NCI-H1694 treated with DMSO at 0.1 percent for 48 hours (cell line): ENCODE data around the gene STX12.
"Not testable (repeated sequence)": the region's sequence is repeated elsewhere in the genome, so short reads cannot be mapped to it uniquely, and the experiment has no call there.

Experiments used
- DNase-seq: peaks from one replicate; lab custom pipeline; 2025; lab: John Stamatoyannopoulos, UW

The STX12 gene

DNA sequence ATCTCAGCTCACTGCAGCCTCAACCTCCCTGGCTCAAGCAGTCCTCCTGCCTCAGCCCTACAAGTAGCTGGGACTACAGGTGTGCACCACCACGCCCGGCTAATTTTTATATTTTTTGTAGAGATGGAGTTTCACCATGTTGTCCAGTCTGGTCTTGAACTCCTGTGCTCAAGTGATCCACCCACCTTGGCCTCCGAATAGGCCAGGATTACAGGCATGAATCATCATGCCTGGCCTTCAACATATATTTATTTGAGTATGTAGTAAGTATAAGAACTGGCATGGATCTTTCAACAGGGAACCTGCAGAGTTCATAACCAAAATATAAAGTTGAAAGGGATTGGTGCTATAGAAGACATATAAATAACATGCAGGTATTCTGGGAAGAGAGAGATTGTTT lies 2.3 kb downstream of the STX12 start:
- DNase-seq = not testable (repeated sequence)

DNA sequence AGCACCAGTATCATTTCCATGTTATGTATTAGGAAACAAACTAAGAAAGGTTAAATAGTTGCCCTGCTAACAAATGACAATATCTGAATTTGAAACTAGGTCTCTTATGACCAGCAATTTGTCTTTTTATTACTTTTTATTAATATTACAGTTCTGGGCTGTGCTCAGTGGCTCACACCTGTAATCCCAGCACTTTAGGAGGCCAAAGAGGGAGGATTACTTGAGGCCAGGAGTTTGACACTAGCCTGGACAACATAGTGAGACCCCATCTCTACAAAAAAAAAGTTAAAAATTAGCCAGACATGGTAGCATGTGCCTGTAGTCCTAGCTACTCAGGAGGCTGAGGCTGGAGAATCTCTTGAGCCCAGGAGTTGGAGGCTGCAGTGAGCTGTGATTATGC lies 3.3 kb downstream of the STX12 start:
- not testable (repeated sequence) for DNase-seq

GRCh38 chr1:27778056-27778455 lies 5.0 kb downstream of the STX12 start:
- DNase-seq = no peak

- no peak for DNase-seq
Observed at GRCh38 chr1:27779122-27779521, 6.1 kb downstream of the STX12 start.

- no peak for DNase-seq
Observed at GRCh38 chr1:27782950-27783349, 9.9 kb downstream of the STX12 start.

GRCh38 chr1:27784700-27785099 lies 11.7 kb downstream of the STX12 start:
- DNase-seq = no peak

GRCh38 chr1:27785781-27786455 lies 12.9 kb downstream of the STX12 start:
- DNase-seq = no peak

DNA sequence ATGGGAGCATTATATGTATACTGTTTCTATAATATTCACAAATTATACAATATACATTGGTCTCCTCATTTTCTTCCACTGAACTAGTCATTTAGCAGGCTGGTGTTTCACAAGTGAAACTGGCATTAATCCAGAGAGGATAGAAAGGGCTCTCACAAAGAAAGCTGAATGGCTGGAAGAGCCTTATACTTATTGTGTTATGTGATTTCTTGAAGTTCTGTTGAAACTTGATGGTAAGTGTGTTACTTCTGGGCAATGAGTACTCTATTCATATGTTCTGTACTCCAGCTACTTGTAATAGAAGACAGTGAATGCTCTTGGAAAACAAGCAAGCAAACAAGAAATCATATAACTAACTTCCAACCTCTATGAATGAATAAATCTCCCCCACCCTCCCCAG lies 14.9 kb downstream of the STX12 start:
- DNase-seq = no peak

- DNase-seq = no peak
Observed at GRCh38 chr1:27789540-27790041, 16.6 kb downstream of the STX12 start.

- not testable (repeated sequence) for DNase-seq
Observed at GRCh38 chr1:27790270-27790669, 17.3 kb downstream of the STX12 start.

DNA sequence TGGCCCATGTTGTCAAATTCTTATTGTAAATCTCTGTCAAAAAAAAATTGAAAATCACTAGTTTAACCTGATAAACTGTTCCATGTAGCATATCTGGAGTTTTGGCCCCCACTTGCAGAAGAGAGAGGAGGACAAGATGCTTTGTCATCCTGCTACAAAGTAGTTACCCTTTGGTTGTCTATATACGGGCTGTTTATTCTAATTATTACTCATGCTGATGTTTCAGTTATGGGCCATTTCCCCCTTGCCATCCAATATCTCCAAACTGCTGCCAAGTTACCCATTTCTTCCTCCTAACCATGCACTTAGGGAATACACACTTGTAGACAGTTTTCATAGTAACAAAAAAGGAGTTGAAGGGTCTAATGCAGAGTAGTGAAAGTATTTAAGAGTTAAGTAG lies 22.6 kb downstream of the STX12 start:
- DNase-seq = no peak

DNA sequence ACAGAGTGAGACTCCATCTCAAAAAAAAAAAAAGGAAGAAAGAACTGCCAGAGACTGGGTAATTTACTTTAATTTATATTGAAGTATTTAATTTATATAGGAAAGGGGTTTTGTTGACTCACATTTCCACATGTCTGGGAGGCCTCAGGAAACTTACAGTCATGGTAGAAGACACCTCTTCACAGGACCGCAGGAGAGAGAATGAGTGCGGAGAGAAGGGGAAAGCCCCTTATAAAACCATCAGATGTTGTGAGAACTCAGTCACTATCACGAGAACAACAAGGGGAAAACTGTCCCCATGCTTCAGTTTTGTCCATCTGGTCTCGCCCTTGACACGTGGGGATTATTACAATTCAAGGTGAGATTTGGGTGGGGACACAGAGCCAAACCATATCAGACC lies 31.8 kb downstream of the STX12 start:
- DNase-seq = no peak

DNA sequence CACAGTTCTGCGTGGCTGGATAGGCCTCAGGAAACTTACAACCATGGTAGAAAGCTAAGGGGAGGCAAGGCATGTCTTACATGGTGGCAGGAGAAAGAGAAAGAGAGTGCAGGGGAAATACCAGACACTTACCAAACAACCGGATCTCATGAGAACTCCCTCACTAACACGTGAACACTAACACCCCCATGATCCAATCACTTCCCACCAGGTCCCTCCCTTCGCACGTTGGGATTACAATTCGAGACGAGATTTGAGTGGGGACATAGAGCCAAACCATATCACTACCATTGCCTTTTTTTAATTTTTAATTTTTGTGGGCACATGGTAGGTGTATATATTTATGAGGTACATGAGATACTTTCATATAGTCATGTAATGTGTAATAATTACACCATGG lies 33.7 kb downstream of the STX12 start:
- no peak for DNase-seq

DNA sequence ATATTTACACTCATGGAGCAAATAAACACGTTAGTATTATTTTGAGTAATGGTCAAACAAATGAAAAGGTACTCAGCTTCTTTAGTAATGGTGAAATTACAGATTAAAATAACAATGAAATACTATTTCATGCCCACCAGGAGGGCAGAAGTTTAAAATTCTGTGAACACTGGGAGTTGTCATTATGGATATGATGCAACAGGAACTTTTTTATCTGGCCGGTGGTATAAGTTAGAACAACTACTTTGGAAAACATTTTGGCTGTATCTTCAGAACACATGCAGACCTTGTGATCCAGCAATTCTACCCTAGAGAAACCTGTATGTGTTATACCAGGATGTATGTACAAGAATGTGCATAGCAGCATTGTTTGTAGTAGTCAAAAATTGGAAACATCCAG lies 34.4 kb downstream of the STX12 start:
- no peak for DNase-seq

DNA sequence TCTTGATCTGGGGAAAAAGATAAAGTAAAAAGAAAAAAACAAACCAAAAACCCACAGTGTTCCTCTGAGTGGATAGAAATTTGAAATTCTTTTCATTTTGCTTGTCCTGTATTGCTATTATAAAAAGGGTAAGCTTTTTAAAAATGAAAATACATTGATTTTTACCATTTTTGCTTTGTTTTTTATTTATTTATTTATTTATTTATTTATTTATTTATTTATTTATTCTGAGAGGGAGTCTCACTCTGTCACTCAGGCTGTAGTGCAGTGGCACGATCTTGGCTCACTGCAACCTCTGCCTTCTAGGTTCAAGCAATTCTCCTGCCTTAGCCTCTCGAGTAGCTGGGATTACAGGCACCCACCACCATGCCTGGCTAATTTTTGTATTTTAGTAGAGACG lies 35.1 kb downstream of the STX12 start:
- not testable (repeated sequence) for DNase-seq

- DNase-seq = no peak
Observed at GRCh38 chr1:27809883-27810282, 36.9 kb downstream of the STX12 start.

- DNase-seq = no peak
Observed at GRCh38 chr1:27811741-27812500, 38.9 kb downstream of the STX12 start.

DNA sequence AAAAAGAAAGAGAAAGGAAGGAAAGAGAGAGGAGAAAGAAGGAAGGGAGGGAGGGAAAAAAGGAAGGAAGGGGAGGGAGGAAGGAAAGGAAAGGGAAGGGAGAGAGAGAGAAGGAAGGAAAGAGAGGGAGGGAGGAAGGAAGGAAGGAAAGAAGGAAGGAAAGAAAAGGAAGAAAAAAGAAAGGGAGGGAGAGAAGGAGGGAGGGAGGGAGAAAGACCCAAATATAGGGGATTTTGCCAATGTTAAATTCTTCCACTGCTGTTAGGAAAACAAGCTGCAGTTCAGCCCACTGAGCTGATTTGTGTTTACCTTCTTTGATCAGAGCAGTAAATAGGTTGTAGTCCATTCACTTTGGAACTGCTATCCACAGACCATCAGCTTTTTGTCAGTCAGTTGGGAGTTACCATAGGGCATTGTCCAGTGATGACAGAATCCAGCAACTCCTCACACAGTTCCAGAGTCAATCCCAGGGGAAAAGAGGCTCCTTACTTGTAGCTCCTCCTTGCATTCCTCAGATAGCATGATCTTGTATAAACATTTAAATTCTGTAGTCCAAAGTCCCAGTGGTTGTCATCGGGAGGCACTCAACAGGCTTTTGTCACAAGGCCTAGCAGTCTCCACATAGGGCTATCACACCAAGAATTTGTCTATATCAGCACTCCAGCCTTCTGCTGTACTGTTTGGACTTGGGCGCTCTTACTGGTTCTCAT lies 44.1 kb downstream of the STX12 start:
- no peak for DNase-seq

DNA sequence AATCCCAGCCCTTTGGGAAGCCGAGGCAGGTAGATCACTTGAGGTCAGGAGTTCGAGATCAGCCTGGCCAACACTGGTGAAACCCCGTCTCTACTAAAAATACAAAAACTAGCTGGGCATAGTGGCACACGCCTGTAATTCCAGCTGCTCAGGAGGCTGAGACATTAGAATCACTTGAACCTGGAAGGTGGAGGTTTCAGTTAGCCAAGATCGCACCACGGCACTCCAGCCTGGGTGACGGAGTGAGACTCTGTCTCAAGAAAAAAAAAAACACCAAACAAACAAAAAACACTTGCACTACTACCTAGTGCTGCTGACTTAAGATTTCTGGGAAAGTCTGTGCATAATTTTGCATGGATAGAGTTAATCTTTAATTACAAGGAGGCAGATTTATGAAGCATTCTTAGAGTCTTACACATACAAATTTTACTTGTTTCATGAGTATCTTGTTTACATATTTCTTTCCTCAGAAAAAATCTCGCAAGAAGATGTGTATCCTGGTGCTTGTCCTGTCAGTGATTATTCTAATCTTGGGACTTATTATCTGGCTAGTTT lies 48.8 kb downstream of the STX12 start:
- DNase-seq = no peak

GRCh38 chr1:27823784-27824183 lies 50.8 kb downstream of the STX12 start:
- DNase-seq = no peak

DNA sequence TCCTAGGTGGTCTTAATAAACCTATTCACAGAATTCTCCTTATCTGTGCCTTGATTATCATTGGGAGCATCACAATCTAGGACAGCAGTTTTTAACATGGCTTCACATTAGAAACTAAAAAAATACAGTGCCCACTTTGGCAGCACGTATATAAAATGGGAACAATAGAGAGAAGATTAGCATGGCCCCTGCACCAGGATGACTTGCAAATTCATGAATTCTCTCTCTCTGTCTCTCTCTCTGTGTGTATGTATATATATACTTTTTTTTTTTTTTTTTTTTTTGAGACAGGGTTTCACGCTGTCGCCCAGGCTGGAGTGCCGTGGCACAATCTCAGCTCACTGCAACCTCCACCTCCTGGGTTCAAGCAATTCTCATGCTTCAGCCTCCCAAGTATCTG lies 51.4 kb downstream of the STX12 start:
- DNase-seq = no peak

GRCh38 chr1:27829339-27829960 lies 56.4 kb downstream of the STX12 start:
- not testable (repeated sequence) for DNase-seq
